Colonic mucosa (tissue), 4 donors: ENCODE data around the gene GPR146. TPM values are rescaled to one million over a fixed set of nuclear protein-coding genes. Genes with fewer than 3 reads are reported as not detected.

Experiments
- DNase-seq: peaks from one replicate; pipeline ENCODE4 v3.0.0-alpha.2; 2020
- H3K27ac ChIP-seq: fragments of 200-600 bp; one replicate; pipeline ENCODE4 v1.8.0; 2021
- H3K27me3 ChIP-seq: fragments of 200-600 bp; one replicate; pipeline ENCODE4 v1.8.0; 2021
- H3K36me3 ChIP-seq: fragments of 200-600 bp; one replicate; pipeline ENCODE4 v1.8.0; 2021
- H3K4me1 ChIP-seq: fragments of 200-600 bp; one replicate; pipeline ENCODE4 v1.8.0; 2021; ENCODE audit warnings: mild to moderate bottlenecking
- H3K4me3 ChIP-seq: fragments of 200-600 bp; one replicate; pipeline ENCODE4 v1.8.0; 2021
- H3K9ac ChIP-seq, 2 donors: one replicate each; pipeline ENCODE4 v1.7.0; 2013; ENCODE audit warnings: control low read depth in 2 of 2, low read depth in 2 of 2, low read length in 2 of 2
- H3K9me3 ChIP-seq: fragments of 200-600 bp; one replicate; pipeline ENCODE4 v1.8.0; 2021
- CTCF ChIP-seq: fragments of 200-600 bp; IDR thresholded peaks from one replicate; pipeline ENCODE4 v1.8.0; 2022; ENCODE audit warnings: antibody characterized with exemption, mild to moderate bottlenecking
- intact Hi-C: fragments of 100-400 bp; cut with DNase I; formaldehyde crosslinking; loops from one replicate; pipeline ENCODE4 v1.14.1; 2022
- total RNA-seq, 2 donors: library from RNA; stranded (reverse); fragmentation: NEBNext Ultra II Directional in 1 of 2; extraction: Animal tissue kit (Norgen Biotek cat#: 25700) in 1 of 2; gene quantifications; one replicate each; pipeline ENCODE4 v1.2.1, GENCODE V29; 2021
- donor health status: healthy.
- donor health status: DM: no; HTN: no; CAD: no.
- donor health status: DM: no; HTN: no; CAD: no.

GPR146 gene, protein sequence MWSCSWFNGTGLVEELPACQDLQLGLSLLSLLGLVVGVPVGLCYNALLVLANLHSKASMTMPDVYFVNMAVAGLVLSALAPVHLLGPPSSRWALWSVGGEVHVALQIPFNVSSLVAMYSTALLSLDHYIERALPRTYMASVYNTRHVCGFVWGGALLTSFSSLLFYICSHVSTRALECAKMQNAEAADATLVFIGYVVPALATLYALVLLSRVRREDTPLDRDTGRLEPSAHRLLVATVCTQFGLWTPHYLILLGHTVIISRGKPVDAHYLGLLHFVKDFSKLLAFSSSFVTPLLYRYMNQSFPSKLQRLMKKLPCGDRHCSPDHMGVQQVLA
- 1 to 10 TPM; 2.9 to 9.0 TPM for total RNA-seq

DNA sequence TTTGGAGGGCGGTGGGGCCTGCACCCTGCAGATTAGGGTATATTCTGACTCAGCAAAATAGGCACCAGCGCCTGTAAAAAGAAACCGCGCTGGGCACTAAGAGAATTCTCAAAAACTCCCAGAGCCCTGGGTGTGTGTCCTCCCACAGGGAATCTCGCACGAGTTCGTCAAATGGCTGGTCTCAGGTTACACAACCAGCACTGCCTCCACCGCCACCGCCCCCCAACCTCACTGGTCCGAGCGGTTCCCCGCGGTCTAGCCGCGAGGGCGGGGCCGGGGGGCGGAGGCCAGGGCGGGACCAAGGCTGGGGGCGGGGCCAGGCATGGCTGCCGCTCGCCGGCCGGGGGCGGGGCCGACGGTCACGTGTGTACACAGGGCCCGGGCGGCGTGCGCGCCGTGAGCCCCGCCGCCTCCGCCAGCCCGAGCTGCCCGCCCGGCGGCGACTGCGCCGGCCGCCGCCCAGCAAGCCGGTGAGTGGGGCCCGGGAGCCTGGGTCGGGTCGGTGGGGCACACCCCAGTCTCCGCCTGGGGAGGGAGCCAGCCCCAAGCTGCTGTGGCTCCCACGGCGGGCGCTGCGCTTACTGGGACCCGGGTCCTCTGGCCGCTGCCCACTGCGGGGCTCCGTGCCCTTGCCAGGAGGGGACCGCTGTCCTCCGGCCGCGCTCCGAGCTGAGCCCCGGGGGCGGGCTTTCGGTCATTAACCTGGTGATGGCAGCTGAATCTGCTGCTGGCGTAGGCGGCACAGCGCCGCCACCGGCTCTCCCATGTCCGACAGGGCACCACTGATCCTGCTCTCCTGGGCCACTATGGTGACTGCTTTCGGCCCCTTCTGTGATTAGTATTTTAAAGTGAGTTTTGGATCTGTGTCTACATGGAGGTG, at the start of gene GPR146:
Gene GPR146 (plus strand): TSS at position 358 of the 880 bp plus-strand sequence. CDS start 12,970 bp downstream, outside the sequence.
- TF ChIP-seq CTCF, result peak; percentile 55
- peak within 1 kb of the TSS; percentile 79 to 82 for H3K9ac ChIP-seq
- peak within 1 kb of the TSS; percentile 84 for H3K27ac ChIP-seq
- no peaks in the 10 kb centered on the region for H3K9me3 ChIP-seq
- H3K36me3 ChIP-seq, result no peaks in the 10 kb centered on the region
- peak within 1 kb of the TSS; percentile 79 for H3K4me3 ChIP-seq
- intact Hi-C loops, result no loop called here
- peak; percentile 98 for DNase-seq
- no peaks in the 10 kb centered on the region for H3K27me3 ChIP-seq
- H3K4me1 ChIP-seq, result peaks cover 20% of the 10 kb centered on the region

DNA sequence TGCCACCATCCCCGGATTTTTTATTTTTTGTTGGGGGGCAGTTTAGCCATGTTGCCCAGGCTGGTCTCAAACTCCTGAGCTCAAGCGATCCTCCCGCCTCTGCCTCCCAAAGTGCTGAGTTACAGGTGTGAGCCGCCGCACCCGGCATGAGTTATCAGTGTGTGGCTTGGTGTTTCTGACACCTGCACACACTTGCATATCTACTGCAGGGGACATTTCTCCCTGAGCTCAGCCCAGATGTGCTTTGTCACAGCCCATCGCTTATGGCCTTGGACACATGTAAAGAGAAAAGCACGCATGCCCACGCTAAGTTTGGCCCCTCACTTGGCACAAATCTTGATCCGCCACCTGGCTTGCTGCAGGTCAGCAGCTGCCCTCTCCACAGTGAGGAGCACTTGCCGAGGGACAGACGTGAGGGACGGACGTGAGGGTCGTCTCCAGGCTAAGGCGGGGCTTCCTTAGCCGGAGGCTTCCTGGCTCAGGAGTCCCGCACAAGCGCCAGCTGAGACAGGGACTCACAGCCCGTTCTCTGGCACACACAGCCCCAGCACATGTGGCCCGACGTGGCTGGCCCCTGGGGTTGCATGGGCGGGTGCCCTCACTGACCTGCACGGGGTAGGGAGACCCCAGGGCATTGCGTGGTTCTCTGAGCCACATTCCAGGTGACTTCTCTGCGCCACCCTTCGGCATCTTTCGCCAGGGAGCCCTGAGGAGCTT, 49.6 kb upstream of the GPR146 start:
- H3K27me3 ChIP-seq, result no peaks in the 10 kb centered on the region
- DNase-seq, result no peak
- H3K4me1 ChIP-seq, result no peaks in the 10 kb centered on the region
- intact Hi-C loops, result loop anchor here (5.0 kb wide), 1 partner anchor 183 kb away; no protein-coding TSS in a partner anchor
- no peak overlapping the region for H3K27ac ChIP-seq
- H3K9ac ChIP-seq, result no peak overlapping the region
- no peak overlapping the region for H3K4me3 ChIP-seq
- no peaks in the 10 kb centered on the region for H3K36me3 ChIP-seq
- no peak for TF ChIP-seq CTCF
- no peaks in the 10 kb centered on the region for H3K9me3 ChIP-seq

- no peak overlapping the region for H3K27ac ChIP-seq
- no peak for TF ChIP-seq CTCF
- no peak overlapping the region for H3K9ac ChIP-seq
- no peaks in the 10 kb centered on the region for H3K9me3 ChIP-seq
- no peak overlapping the region for H3K4me3 ChIP-seq
- H3K27me3 ChIP-seq, result no peaks in the 10 kb centered on the region
- intact Hi-C loops, result no loop called here
- no peaks in the 10 kb centered on the region for H3K4me1 ChIP-seq
- H3K36me3 ChIP-seq, result no peaks in the 10 kb centered on the region
- DNase-seq, result no peak
Observed at GRCh38 chr7:995571-995970, 48.8 kb upstream of the GPR146 start.

- intact Hi-C loops, result no loop called here
- H3K4me3 ChIP-seq, result no peak overlapping the region
- H3K4me1 ChIP-seq, result no peaks in the 10 kb centered on the region
- H3K27ac ChIP-seq, result no peak overlapping the region
- no peak for TF ChIP-seq CTCF
- H3K9ac ChIP-seq, result no peak overlapping the region
- no peak for DNase-seq
- H3K9me3 ChIP-seq, result no peaks in the 10 kb centered on the region
- no peaks in the 10 kb centered on the region for H3K36me3 ChIP-seq
- no peaks in the 10 kb centered on the region for H3K27me3 ChIP-seq
Observed at GRCh38 chr7:996079-996872, 48.1 kb upstream of the GPR146 start.
